T47D (cell line): ENCODE results near the gene IL2RA.
"Not testable (repeated sequence)": the region's sequence is repeated elsewhere in the genome, so short reads cannot be mapped to it uniquely, and the experiment has no call there.

Experiments
- DNase-seq, 2 experiments: peaks; one replicate each; pipeline versions ENCODE4 v3.0.0 to v3.0.0-alpha.2; 2011 to 2012; ENCODE audit warnings: low read depth in 1 of 2, low spot score in 1 of 2
- JUND ChIP-seq: IDR thresholded peaks from 2 replicates; pipeline ENCODE4 v1.6.1; 2012; ENCODE audit warnings: low read depth
- in situ Hi-C: cut with HindIII; loops from 2 replicates; pipeline ENCODE4 v1.10.0; 2016; ENCODE audit warnings: low sequenced_read_pairs, low pct_unique_long_range_greater_than_20kb

The IL2RA gene

GRCh38 chr10:6006991-6007390, 55.2 kb downstream of the IL2RA start:
- in situ Hi-C loops, result no loop called here
- DNase-seq, result no peak
- no peak for TF ChIP-seq JUND

- TF ChIP-seq JUND, result no peak
- DNase-seq, result no peak
- in situ Hi-C loops, result no loop called here
Measured at GRCh38 chr10:6006546-6006945, 55.6 kb downstream of the IL2RA start.

- in situ Hi-C loops, result no loop called here
- TF ChIP-seq JUND, result no peak
- DNase-seq, result no peak
Measured at GRCh38 chr10:6005856-6006395, 56.2 kb downstream of the IL2RA start.

GRCh38 chr10:6005161-6005804, 56.9 kb downstream of the IL2RA start:
- DNase-seq, in situ Hi-C loops: not testable (repeated sequence)

GRCh38 chr10:6002809-6003510, 59.2 kb downstream of the IL2RA start:
- no peak for TF ChIP-seq JUND
- DNase-seq, result no peak
- in situ Hi-C loops, result no loop called here

GRCh38 chr10:5999440-6000165, 62.6 kb downstream of the IL2RA start:
- TF ChIP-seq JUND, result no peak
- in situ Hi-C loops, result no loop called here

GRCh38 chr10:5996696-5997095, 65.5 kb downstream of the IL2RA start:
- in situ Hi-C loops, result no loop called here
- DNase-seq, result no peak
- TF ChIP-seq JUND, result no peak

More at GRCh38 chr10:5999440-6000165, 62.6 kb downstream of the IL2RA start:
- peak; percentile 27 to 30 for DNase-seq

GRCh38 chr10:5992398-5992797, 69.8 kb downstream of the IL2RA start:
- TF ChIP-seq JUND, result no peak
- DNase-seq, result no peak
- in situ Hi-C loops, result no loop called here

- DNase-seq, result no peak
- in situ Hi-C loops, result no loop called here
- TF ChIP-seq JUND, result no peak
Measured at GRCh38 chr10:5991708-5992107, 70.5 kb downstream of the IL2RA start.

- in situ Hi-C loops, result no loop called here
- DNase-seq, result no peak
- TF ChIP-seq JUND, result no peak
Measured at GRCh38 chr10:5989756-5990155, 72.4 kb downstream of the IL2RA start.

- no peak for TF ChIP-seq JUND
- in situ Hi-C loops, result no loop called here
- no peak for DNase-seq
Measured at GRCh38 chr10:5988336-5988920, 73.7 kb downstream of the IL2RA start.

GRCh38 chr10:5987747-5988146, 74.4 kb downstream of the IL2RA start:
- DNase-seq, result no peak
- in situ Hi-C loops, result no loop called here
- TF ChIP-seq JUND, result no peak
